Measurements from ENCODE around the gene ANKLE1.

- TF ChIP-seq CTCF (conservative IDR thresholded peaks at IDR 0.05 in 1 of 2, IDR thresholded peaks at IDR 0.05 in 1 of 2; ENCODE audit: low read depth in 1 of 2, low read length in 2 of 2) = no peak
- TF ChIP-seq EZH2 (IDR thresholded peaks at IDR 0.05; ENCODE audit: low read length, missing control alignments) = no peak
These were observed 43.7 kb upstream of the ANKLE1 start for GRCh38 chr19:17237747-17238706.

Measured in fibroblast of lung (primary cell).